Cortex of kidney (tissue), 1 donor: Measurements from ENCODE around the gene SF3B1.
"Not testable (repeated sequence)": the region's sequence is repeated elsewhere in the genome, so short reads cannot be mapped to it uniquely, and the experiment has no call there.

ENCODE experiments used
- DNase-seq: peaks from one replicate; lab custom pipeline; 2025; lab: John Stamatoyannopoulos, UW

The SF3B1 gene

GRCh38 chr2:197379918-197380309, 54.9 kb downstream of the SF3B1 start:
- not testable (repeated sequence) for DNase-seq

DNA sequence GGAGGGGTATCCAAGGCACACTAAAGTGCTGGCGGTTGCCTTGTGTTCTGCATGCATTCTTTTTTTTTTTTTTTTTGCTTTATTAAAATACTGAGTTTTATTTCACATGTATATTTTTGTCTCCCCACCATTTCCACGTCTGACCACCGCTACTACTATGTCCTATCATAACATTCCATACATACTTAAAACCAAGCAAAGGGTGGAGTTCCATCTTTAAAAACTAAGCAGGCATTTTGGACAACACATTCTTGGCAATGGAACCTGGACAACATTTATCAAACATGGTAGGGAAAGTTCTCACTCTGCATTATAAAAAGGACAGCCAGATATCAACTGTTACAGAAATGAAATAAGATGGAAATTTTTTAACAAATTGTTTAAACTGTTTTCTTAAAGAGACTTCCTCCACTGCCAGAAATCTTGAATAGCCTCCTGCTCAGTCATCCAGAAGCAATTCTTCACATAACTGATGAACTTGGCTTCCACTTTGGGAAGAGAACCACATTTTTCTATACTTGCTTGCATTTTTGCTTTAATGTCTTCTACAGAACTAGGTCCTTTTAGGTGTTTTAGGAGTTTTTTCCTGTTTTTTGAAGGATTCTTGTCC, 55.4 kb downstream of the SF3B1 start:
- not testable (repeated sequence) for DNase-seq

DNA sequence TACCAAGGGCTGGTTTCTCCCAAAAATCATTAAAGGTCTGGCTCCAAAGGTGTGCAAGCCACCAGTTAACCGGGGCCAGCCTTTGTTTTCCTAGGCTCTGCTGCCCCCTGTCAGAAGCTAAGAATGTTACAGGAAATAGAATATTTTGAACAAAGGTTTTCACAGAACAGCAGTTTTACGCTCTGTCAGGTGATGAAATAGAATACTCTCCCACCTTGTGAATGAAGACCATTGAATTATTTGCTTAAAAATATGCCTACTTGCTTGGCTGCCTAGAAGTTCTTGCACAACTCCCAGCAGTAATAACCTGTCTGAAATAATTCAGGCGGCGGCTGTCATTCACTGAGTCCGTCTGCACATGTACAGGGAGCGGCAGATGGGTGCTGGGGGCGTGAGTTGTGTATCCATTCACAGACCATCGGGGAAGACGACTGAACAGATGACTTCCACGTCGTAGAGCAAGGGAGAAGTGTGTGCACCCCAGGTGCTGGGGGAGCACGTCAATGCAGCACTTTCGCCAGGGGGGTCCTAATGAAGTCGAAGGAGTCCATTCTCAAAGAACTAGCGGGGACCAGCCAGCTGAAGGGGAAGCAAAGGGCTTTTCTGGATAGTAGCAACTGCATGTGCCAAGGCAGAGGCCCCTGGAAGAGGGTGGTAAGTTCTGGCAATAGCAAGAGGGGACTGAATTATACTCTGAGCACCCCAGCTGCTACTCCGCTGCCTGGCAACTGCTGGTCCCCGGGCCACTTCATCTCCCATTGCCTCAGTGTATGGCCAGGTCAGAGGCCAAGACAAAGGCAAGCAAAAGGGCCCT, 56.1 kb downstream of the SF3B1 start:
- no peak for DNase-seq

DNA sequence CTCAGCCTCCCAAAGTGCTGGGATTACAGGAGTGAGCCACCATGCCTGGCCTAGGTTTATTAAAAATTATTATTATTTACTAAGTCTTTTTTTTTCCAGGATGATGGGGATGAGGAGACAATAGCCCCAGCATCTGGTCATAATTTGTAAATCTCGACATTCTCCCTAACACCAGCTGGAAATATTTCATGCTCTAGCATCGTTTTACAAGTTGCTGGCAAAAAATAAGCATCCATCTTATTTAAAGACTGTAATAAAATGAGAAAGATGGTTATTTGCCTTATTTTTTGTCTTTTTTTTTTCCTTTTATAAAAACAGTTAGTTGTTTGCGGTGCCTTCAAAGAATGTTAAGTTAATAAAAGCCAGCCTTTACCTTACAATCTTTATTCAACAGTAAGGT, 56.7 kb downstream of the SF3B1 start:
- DNase-seq: no peak

- DNase-seq: no peak
These were observed 57.2 kb downstream of the SF3B1 start for GRCh38 chr2:197377670-197378069.

- DNase-seq: no peak
These were observed 62.2 kb downstream of the SF3B1 start for GRCh38 chr2:197372592-197372991.

- DNase-seq: not testable (repeated sequence)
These were observed 64.2 kb downstream of the SF3B1 start for GRCh38 chr2:197370664-197371063.

- DNase-seq: no peak
These were observed 64.9 kb downstream of the SF3B1 start for GRCh38 chr2:197369933-197370320.

DNA sequence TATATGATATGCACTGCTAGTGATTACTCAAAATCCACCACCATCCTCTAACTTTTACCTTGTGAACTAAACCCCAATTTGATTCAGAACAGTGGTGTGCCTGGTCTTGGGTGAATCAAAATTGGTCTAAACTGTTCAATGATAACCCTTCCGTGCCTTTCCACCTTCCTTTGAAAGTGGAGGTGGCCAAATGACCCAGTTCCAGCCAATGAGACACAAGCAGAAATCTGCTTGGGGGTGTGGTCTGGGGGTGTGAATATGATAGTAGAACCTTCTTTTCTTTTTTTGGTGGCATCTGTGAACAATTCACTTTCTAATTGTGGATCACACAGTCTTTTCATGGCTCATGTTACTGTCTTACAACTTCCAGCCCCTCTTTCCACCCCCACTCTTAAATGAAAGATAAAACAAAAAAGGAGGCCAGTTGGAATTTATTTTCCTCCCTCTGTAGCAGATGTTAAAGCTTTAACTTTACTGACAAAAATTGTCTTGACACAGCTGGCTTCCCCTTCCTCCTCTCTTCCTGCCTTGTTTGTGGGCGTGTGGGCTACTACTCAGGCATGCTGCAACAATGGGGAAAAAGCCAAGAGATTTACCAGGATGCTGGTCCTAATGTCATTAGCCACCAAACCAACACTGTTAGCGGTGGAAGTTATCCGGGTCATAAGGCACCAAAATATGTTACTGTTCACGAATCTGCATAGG, 65.4 kb downstream of the SF3B1 start:
- no peak for DNase-seq

GRCh38 chr2:197368412-197368811, 66.4 kb downstream of the SF3B1 start:
- no peak for DNase-seq

GRCh38 chr2:197363998-197364397, 70.8 kb downstream of the SF3B1 start:
- DNase-seq: no peak

- DNase-seq: no peak
These were observed 74.1 kb downstream of the SF3B1 start for GRCh38 chr2:197360744-197361156.

GRCh38 chr2:197359859-197360258, 75.0 kb downstream of the SF3B1 start:
- DNase-seq: no peak

- no peak for DNase-seq
These were observed 75.9 kb downstream of the SF3B1 start for GRCh38 chr2:197358931-197359330.

DNA sequence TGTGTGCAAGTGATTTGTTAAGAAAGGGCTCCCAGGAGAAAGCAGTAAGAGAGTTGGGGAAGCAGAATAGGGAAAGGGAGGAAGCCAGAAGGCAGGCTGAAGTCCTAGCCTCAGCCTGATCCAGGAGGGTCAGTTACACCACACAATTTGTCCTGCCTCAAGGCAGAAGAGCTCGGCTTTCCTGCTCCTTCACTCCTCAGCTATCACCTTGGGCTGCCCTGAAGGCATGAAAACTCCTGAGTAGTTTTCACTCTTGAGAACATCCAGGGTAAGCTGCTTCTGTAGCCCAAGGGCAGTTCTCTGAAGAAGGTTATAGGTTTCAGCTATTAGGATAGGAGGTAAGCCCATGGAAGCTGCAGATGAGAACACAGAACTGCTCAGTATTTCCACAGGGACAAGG, 76.8 kb downstream of the SF3B1 start:
- DNase-seq: no peak

- no peak for DNase-seq
These were observed 78.7 kb downstream of the SF3B1 start for GRCh38 chr2:197356136-197356535.

DNA sequence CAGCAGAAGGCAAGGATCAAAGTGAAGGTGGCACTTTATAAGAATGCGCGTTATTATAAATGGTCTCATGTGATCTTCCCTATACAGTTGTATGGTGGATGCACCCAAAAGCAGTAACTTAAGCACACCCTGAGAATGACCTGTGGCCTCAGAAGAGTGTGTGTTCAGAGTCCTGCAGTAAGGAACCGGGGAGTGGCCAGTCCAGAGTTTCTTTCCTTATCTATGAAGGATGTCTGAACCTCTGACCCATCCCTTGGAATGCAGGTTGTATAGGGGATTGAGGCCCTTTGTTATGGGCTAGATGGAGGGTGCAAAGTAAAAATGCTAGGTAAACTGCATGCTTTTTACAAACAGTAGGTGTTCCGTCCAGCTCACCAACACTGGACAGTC, 80.7 kb downstream of the SF3B1 start:
- no peak for DNase-seq

GRCh38 chr2:197353393-197354168, 81.2 kb downstream of the SF3B1 start:
- DNase-seq: no peak

GRCh38 chr2:197349699-197350098, 85.1 kb downstream of the SF3B1 start:
- DNase-seq: no peak

DNA sequence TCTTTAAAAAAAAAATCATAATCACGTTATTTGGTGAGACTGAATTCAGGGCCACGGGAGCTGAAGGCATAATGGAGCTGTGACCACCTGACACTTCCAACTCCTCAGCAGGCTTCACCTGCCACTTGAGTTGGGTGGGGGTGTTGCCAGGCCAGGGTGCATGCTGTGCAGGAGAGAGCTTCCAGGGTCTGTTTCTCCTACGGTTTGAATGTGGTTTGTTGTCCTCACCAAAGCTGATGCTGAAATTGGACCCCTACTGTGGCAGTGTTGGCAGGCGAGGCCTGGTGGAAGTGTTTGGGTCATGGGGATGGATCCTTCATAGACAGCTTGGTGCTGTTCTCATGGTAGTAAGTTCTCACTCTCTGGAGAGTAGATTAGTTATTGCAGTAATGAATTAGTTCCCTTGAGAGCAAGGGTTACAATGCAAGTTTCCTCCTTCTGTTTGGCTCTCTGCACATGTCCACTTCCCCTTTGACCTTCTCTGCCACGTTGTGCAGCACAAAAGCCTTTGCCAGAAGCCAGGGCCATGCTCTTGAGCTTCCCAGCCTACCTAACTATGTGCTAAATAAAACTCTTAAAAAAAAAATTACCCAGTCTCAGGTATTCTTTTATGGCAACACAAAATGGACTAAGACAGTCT, 86.0 kb downstream of the SF3B1 start:
- DNase-seq: no peak

- no peak for DNase-seq
These were observed 88.9 kb downstream of the SF3B1 start for GRCh38 chr2:197345846-197346370.

- DNase-seq: not testable (repeated sequence)
These were observed 90.9 kb downstream of the SF3B1 start for GRCh38 chr2:197343968-197344367.
